NCI-H1105 treated with DMSO at 0.1 percent for 48 hours (cell line): Measurements from ENCODE around the gene SOX12.
"Not testable (repeated sequence)": the region's sequence is repeated elsewhere in the genome, so short reads cannot be mapped to it uniquely, and the experiment has no call there.

ENCODE experiments used
- DNase-seq: peaks from one replicate; lab custom pipeline; 2025; lab: John Stamatoyannopoulos, UW

The SOX12 gene

DNA sequence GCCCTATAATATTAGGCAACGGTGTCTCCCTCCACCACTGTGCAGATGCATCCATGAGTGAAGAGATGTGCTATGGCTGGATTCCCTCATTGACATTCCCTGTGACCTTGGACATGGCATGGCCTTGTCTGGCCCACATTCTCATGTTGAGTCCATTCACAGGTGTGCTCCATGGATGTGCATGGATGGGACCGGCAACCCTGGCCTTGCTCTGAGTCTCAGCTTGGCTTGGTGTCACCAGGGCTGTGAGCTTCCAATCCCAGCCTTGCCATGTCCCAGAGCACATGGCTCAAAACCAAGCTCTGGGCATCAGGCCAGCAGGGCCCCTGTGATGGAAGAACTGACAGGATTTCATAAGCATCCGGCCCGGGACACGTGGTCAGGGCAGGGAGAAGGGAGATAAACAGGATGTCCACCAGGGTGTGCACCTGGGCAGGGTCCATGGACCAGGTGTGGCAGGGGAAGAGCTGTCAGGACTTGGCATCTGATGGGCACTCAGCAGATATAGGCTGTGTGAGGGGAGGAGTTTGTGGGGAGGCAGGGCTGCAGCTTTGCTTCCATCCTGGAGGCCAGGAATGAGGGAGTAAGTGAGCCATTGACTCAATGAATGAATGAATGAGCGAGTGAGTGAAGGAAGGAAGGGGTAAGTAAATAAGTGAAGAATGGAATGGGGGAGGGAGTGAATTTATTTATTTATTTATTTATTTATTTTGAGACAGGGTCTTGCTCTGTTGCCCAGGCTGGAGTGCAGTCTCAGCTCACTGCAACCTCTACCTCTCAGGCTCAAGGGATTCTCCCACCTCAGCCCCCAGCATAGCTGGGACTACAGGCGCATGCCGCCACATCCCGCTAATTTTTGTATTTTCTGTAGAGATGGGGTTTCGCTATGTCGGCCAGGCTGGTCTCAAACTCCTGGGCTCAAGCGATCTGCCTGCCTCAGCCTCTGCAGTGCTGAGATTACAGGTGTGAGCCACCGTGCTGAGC, 37.2 kb downstream of the SOX12 start:
- peak; percentile 73 for DNase-seq

- DNase-seq = no peak
These were observed 38.1 kb downstream of the SOX12 start for GRCh38 chr20:363319-364078.

DNA sequence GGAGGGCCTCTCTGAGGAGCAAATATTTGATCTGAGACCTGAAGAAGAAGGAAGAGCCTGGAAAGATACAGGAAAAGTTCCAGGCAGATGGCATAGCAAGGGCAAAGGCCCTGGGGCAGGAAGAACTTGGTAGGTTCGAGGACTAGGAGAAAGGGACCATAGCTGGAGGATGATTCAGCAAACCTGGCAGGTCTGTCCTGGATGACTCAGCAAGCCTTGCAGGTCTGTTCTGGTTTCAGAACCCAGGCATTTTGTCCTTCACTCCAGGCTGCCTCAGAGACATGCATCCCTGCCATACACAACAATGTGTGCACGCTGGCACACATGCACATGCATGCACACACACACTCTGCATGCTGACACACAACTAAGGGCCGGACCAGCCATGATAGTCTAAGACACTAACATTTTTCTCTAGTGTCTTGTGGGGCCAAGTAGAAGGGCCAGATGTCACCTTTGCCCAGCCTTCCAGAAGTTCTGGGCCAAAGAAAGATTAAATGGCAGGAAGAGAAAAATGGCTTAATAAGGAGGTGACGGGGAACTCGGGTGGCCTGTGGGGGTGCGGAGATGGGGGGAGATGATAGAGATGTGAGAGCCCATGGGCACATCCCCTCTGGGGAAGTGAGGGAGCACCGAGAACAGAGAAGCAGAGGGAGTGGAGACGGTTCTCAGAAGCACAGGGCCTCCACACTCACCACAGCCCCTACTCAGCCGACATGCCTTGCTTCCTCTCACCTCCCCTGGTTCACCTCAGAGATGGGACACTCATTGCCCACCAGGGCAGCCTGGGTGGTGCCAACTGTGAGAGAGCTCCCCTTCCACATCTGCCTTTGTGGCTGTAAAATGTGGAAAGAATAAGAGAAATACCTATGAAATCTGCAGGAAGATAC, 39.8 kb downstream of the SOX12 start:
- DNase-seq = no peak

DNA sequence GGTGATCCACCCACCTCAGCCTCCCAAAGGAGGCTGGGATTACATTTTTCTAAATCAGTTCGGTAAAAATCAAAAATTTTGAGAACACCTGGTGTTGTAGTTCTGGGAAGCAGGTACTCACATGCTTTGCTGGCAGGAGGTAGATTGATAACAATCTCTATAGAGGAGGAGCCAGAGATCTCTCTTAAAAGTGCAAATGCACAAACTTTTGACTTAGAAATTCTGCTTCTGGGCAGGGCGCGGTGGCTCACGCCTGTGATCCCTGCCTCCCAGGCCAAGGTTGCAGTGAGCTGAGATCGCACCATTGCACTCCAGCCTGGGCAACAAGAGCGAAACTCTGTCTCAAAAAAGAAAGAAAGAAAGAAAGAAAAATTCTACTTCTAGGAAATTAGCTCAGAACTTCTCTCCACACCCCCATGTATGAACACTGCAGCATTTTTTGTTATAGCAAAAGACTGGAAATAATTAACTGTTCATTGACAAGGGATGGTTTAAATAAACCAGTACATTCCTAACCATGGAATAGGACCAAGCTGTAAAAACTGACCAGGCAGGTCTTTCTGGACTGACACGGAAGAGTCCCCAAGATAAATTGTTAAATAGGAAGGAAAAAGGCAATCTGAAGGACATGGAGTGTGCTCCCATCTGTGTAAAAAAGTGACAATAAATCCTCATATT, 40.8 kb downstream of the SOX12 start:
- DNase-seq = no peak

- no peak for DNase-seq
These were observed 41.5 kb downstream of the SOX12 start for GRCh38 chr20:366719-367485.

DNA sequence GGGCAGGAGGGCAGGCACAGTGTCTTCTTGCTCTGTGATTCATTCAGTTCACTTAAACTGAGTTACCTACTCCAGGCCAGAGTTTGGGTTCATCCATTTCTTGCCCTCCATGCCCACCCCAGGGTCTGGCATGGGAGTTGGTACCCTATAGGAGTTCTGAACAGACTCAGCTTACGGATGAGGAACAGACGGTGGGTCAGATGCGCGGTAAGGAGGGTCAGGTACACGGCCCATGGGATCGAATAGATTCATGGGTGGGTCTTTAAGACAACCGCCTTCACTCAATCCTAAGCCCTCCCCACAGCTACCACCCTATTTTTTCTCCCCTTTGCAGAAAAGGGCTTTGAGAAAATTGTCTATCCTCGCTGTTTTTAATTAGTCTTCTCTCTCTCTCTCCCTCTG, 42.1 kb downstream of the SOX12 start:
- no peak for DNase-seq

DNA sequence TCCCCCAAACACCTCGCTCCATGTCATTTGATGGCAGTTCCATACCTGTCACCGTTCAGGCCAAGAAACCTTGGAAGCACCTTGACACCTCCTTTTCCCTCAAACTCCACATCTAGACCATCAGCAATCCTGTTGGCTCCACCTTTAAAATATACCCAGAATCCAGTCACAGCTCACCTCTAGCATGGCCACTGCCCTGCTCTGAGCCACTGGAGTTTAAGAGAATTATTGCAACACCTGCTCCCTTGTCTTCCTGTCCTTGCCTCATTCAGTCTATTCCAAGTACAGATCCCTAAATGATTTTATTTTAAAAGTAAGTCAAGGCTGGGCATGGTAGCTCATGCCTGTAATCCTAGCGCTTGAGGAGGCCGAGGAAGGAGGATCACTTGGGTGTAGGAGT, 43.6 kb downstream of the SOX12 start:
- DNase-seq = no peak

DNA sequence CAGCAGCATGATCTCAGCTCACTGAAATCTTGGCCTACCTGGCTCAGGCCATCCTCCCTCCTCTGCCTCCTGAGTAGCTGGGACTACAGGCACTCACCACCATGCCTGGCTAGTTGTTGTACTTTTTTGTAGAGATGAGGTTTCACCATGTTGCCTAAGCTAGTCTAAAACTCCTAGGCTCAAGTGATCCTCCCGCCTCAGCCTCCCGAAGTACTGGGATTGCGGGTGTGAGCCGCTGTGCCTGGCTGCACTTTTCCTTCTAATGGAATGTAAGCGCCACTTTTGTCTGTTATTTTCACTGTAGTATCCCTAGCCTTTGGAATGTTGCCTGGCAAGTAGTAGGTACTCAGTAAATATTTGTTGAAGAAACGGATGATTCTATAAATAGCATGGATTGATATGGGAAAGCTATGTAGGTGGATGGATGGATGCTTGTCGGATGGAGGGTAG, 44.8 kb downstream of the SOX12 start:
- no peak for DNase-seq

DNA sequence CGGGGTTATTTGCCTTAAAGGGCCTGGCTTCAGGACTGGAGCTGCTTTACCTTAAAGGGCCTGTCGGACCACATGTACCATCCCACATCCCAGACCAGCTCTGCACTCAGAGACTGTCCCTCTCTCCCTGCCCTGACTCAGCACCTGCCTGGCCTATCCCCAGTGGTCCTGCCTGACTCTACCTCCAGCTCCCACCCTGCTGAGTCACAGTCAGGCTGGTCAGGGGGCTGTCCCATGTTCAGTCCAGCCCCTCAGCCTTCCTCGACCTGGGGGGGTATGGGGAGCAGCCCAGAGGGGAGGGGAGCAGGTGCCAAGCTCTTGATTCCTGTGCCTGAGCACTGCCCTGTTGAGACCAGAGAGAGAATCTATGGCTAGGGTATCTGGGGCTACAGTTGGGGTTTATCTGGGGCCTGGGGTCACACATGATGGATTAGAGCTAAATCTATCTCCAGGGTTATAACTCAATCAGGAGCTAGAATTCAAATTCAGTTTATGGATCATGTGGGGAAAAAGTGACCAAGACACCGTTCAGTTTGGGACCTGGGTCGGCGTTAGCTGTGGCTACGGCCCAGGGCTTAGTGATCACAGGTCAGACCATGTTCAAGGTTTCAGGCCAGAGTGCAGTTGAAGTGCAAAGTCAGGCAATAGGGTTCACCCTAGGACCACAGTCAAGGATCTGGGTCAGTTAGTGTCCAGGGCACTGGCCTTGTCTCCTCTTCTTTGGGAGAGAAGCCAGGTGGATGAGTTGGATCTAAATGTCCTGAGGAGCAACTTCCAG, 45.8 kb downstream of the SOX12 start:
- no peak for DNase-seq

- DNase-seq = no peak
These were observed 46.6 kb downstream of the SOX12 start for GRCh38 chr20:371755-372542.

- not testable (repeated sequence) for DNase-seq
These were observed 47.3 kb downstream of the SOX12 start for GRCh38 chr20:372543-373082.

- no peak for DNase-seq
These were observed 48.0 kb downstream of the SOX12 start for GRCh38 chr20:373171-373890.

GRCh38 chr20:375265-375889, 50.0 kb downstream of the SOX12 start:
- DNase-seq = no peak

- no peak for DNase-seq
These were observed 50.7 kb downstream of the SOX12 start for GRCh38 chr20:376089-376488.

DNA sequence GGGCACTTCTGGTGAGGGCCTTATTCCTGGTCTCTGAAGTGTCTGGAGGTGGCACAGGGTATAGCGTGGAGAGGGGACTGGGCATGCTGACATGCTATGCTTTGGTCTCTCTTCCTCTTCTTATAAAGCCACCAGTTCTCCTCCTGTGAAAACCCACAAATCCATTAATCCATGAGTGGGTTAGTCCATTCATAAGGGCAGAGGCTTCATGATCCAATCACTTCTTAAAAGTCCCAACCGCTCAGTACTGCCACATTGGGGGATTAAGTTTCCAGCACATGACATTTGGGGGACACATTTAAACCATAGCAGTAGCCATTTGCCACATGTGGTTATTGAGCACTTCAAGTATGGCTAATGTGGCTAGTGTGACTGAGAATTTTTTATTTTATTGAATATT, 51.4 kb downstream of the SOX12 start:
- DNase-seq = no peak

- not testable (repeated sequence) for DNase-seq
These were observed 52.2 kb downstream of the SOX12 start for GRCh38 chr20:377578-377977.

GRCh38 chr20:378961-379336, 53.6 kb downstream of the SOX12 start:
- no peak for DNase-seq
